ENCODE measurements around the gene SLC35D2.
A peak's percentile ranks its signal among the peaks of the same experiment; 100 is the strongest.

The SLC35D2 gene
- 2.3 to 7.1 (median 6.0) reads per million in 3 experiments for total RNA-seq

DNA sequence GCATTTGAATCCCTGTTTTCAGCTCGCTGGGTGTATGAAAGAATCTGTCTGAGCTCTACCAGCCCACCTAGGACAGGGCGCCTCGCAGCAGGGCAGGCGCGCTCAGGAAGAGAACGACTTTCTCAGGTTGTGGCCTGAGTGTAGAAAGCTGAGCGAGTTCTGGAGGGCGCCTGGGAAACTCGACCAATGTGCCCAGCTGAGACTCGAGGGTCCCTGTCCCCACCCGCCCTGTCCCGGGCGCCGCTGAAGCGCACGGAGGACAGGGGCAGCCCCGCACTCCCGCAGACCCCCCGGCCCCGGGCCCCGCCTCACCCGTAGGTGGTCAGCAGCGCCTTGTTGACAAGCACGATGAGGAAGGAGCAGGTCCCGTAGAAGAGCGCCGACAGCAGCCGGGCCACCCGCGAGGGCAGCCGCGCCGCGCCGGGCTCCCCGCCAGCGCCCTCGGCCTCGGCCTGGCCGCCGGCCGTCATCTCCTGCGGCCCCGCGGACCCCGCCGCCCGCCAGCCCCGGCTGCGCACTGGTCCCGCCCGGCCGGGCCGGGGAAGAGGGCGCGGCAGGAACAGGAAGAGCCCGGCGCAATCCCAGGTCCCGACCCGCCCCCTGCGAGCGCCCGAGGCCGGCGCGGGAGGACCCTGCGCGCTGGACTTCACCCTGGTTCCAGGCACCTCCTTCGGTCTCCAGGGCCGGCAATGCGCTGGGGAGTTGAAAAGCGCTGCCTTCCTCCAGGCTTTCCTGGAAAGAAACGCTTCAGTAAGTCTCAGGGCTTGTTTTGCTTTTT, at the start of gene SLC35D2:
Gene SLC35D2 (minus strand): TSS at position 547 of the 778 bp plus-strand sequence. CDS start 77 bp downstream, at position 470.
- peak; percentile 9 for DNase-seq

DNA sequence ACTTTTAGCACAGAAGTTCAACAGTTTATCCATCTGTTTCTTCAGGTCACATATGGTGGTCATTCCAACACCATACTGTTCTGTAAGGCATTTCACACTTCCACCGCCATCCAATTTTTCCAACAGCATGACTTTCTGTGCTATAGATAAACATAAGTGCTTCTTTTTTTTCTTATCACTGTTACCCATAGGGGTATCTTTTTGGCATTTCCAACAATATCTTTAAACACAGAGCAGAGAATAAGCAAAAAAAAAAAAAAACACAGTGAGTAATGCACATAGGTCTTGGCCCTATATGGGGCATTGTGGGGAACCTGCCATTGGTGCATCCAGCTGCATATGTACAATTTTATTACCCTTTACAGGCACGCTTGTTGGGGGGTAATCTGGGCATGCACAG, 46.9 kb upstream of the SLC35D2 start:
- no peak for DNase-seq

DNA sequence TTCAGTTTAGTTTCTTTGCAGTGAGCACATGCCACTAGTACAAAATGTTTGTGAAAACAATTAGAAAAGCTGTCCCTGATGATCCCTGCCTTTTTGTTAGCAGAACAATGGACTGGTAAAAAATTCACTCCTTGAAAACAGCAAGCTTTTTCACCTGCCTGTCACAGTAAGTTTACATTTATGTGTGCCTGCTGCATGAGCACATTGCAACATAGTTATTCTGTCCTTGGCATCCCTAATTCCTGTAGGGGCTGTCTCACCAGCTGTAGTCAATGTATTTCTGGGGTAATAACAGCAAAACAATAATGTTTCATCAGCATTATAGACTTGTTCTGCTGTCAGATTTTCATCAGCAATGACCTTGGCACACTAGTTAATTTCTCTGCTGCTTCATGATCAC, 46.2 kb upstream of the SLC35D2 start:
- no peak for DNase-seq

DNA sequence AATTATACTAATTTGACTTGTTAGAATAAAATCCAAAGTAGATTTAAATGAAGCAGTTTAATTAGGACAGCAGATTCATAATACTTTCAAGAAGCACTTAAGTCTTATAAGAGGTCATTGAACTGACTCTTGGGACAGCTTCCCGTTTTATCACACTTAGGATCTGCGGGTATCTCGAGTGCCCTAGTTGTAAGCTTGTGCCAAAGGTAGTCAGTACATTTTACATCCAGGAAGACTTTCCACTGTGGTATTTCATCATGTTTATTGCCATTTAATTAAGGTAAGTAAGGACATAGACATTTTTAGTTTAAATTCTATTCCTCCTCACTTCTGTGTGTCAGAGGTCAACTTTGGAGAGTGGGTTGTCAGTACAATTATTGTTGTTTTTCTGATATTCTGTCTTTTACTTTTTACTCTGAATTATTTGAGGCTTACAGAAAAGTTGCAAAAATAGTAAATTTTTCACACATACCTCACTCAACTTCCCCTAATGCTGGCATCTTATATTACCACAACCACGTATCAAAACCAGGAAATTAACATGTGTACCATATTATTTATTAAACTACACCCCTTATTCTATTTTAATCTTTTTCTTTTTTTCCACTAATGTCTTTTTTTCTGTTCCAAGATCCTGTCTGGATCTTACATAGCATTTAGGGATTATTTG, 42.1 kb upstream of the SLC35D2 start:
- no peak for DNase-seq

DNA sequence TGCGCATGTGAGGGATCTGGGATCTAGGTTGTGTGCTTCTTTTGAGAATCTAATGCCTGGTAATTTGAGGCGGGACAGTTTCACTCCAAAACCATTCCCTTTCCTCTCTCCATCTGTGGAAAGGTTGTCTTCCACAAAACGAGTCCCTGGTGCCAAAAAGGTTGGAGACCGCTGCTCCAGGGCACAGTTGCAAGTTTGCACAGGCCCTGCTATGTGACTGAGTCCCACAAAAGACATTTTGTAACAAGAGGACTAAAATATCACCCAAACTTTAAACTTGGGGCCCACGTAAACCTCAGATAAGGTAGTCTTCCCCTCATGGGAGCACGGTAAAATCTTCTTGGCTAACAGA, 40.5 kb upstream of the SLC35D2 start:
- no peak for DNase-seq

DNA sequence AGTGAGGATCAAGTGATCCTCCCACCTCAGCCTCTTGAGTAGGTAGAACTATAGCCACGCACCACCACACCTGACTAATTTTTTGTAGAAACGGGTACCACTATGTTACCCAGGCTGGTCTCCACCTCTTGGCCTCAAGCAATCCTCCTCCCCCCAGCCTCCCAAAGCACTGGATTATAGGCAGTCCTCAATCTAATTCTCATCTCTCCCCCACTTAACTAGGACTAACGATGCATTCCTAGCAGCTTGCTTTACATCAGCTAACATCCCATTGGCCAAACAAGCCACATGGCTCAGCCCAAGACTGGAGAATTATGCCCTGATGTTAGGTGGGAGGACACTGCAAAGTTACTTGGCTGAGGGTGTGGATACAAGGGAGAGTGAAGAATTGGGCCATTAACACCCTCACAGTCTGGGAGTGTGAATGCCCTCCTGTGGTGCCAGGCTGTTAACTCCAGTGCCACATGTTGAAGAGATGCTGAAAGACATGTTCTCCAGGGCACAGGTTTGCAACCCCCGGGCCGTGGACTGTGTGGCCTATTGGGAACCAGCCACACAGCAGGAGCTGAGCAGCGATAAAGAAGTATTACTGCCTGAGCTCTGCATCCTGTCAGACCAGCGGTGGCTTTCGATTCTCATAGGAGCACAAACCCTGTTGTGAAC, 39.9 kb upstream of the SLC35D2 start:
- DNase-seq, result no peak

DNA sequence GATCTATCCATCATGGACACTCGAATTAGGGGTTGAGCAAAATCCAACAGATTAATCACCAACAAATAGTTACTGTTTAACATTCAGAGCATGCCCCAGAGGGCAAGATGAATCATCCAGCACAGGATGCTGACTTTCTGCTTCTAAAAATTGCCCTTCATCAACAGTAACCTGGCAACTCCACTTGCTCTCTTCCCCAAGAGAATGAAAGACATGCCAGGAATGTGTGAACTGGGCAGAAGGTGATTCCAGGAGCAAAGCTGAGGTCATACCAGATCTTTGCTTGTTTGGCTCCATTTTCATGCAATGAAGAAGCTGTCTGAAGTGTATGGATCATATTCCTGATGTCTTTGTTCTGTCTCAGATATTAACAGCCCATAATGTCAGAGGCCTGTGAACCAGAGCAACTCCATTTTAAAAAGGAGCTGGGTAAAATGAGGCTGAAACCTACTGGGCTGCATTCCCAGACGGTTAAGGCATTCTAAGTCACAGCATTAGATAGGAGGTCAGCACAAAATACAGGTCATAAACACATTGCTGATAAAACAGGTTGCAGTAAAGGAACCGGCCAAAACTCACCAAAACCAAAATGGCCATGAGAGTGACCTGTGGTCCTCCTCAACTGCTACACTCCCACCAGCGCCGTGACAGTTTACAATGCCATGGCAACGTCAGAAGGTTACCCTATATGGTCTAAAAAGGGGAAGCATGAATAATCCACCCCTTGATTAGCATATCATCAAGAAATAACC, 37.1 kb upstream of the SLC35D2 start:
- no peak for DNase-seq

DNA sequence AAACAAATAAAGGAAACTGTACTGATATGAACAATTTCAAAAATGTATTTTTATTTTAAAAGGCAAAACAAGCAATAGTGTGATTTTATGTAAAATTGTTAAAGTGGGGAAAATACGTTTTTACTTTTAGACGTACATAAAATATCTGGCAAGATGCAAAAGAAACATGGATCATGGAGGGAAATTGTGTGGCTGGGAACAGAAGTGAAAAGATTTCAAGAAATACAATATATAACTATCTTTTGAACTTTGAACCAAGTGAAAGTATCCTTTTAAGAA, 36.1 kb upstream of the SLC35D2 start:
- no peak for DNase-seq

DNA sequence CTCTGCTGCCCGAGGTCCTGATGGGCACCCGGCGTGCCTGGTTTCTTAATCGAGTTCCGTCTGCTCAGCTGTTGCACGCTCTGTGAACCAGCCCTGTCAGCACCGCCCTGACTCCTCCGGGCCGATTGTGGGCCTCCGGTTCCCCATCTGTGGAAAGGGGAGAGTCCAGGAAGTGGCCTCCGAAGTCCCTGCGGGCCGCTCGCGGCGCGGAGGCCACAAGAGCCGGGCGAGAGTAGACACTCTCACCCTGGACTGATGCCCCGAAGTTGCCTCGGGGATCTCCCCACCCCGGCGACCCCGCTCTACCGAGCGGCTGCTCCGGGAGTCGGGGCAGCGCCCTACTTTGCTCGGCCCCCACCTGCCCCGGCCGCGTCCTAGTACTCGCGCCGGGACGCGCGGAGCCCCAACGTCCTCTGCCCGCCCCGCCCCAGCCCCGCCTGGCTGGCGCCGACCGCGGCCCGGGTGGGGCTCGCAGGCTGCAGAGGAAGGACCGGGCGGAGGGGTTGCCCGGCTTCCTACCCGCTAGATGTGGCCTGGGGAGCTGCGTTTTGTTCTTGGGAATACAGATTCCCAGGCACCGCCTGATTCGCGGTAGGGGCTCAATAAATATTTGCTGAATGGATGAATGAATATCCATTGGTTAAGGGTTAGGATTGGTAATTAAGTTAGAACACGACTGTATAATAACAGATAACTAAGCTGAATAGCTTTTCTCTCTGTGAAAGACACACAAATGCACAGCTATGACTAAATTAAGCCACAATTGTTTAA, 35.6 kb upstream of the SLC35D2 start:
- peak; percentile 53 for DNase-seq

DNA sequence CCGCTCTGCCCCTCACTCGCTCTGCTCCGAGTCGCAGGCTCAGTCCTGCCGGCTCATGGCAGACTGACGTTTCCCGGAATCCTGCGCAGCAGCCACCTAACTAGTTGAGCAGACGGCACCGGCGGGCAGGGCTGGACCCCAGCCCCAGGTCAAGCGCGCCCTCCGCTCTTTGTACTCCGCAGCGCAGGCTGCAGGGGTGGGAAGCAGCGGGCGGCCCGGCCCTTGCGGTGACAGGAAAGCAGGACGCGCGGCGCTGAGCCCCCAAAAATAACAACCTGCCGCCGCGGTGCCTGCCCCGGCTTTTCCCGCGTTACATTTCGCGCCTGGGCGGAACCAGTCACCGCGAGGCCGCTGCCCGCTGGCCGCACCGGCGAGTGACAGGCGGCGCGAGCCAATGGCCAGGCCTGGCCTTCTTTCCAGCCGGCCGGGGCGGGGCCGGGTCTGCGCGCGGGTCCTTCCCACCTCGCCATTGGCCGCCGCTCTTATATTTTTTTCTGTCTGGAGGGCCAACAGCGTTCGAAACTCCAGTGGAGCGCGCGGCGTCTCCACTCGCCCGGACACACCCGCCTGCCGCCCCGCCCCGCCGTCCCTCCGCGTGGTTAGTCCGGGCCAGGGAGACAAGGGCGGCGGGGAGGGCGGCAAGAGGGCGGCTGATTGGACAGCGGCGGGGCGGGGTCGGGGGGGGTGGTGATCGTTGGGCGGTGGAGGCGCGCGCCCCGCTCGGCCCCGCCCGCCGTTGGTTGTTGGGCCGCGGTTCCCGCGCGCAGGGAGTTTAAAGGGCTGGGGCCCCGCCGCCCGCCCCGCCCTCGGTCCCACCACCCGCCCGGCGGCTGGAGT, 34.8 kb upstream of the SLC35D2 start, which contains the start of gene ZNF367:
Gene ZNF367 (minus strand): TSS at position 288 of the 837 bp plus-strand sequence. CDS start 338 bp downstream, outside the sequence.
- DNase-seq, result peak; percentile 91

DNA sequence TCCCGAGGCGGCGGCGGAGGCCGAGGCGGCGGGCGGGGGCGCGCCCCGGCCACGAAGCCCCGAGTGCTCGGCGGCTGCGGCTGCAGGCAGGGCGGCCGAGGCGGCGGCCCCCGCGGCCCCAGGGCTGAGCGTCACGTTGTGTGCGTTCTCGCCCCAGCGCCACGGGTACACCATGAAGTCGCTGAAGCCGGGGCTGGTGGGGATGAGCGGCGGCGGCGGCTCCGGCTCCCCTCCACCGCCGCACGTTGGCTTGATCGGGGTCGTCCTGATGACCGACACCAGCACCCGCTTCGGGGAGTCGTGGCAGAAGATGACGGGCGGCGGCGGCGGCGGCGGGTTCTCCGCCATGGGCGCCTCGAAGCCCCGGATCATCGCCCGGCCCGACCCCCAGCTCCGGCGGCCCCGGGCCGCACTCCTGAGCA, 34.2 kb upstream of the SLC35D2 start:
- no peak for DNase-seq

DNA sequence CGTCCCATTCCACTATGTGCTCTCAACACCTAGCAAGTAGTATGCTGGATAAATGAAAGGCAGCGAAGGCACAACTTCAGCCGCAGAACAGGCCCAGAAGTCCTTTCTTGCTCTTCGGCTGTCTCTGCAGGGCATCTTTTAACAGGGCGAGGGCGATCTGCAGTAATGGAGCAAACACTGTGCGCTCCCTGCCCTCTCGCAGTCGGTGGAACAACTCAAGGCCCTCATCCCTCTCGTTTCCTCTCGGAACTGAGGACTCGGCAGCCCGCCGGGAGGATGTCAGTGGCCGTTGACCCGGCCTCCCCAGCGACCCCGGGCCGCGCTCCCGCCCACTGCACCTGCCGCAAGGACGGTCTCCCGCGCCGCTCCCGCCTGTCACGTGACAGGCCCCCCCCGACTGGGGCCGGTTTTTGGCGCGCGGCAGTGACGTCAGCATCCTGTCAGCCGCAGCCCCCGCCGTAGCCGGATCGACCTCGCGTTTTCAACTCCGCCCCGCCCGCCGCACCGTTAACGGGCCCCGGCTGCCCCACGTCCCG, 33.6 kb upstream of the SLC35D2 start:
- peak; percentile 86 for DNase-seq

DNA sequence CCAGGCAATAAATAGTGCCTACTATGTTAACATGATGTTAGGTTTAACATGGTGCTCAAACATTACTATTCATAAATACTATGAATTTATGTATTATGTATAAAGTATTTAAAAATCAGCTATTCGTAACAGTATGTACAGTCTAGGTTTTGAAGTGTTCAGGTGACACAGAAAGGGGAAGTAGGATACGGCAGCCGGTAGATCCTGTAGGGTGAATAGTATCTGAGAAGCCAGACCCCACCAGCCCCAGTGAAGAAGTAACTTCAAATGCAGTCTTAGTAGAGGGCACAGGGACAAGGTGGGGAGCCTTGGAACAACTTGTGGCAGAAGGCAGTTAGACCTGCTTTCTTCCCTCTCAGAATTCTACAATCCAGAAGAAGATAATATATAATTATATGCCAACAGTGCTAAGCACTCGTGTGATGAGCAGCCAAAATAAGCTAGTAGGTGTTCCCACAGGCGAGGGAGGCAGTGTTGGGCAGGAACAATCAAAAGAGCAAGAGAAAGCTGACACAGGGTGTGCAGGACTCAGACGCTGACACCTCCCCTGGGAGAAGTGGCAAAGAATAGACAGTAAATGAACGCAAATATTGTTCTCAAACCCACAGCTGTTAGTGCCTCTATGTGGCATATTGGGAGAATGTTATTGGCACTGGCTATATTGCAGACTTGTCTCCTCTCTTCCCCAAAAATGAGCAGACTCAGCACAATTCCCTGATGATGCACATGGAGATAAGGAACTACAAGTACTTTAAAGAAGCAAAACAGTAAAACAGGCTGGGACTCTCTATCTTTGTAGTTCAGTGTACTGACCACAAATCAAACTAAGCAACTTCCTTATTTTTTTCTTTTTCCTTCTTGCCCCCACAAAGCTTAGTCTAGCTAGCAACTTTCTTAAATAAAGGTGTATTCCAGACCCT, 30.1 kb upstream of the SLC35D2 start:
- no peak for DNase-seq

DNA sequence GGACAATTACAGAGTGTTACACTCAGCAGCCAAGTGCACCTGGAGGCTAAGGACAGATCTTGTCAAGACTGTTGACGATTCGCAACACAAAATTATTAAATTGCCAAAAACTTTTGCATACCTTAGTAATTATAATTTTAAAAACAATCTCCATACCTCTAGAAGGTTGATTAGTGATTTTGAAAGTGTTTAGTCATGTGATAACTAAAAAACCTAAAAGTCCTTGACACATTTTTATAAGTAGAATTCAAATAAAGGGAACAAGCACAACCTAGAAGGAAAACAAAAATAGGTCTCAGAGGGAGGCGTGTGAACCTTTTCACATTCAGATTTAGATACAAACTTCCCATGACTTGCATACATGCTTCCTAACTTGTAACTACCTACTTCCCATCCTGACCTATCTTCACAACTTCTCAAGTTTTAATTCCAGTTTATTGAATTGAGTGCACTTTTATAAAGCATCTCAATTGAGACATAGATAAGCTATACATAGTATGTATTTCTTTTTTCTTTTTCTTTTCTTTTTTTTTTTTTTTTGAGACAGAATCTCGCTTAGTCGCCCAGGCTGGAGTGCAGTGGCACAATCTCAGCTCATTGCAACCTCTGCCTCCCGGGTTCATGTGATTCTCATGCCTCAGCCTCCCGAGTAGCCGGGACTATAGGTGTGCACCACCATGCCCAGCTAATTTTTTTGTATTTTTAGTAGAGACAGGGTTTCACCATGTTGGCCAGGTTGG, 28.8 kb upstream of the SLC35D2 start:
- no peak for DNase-seq

DNA sequence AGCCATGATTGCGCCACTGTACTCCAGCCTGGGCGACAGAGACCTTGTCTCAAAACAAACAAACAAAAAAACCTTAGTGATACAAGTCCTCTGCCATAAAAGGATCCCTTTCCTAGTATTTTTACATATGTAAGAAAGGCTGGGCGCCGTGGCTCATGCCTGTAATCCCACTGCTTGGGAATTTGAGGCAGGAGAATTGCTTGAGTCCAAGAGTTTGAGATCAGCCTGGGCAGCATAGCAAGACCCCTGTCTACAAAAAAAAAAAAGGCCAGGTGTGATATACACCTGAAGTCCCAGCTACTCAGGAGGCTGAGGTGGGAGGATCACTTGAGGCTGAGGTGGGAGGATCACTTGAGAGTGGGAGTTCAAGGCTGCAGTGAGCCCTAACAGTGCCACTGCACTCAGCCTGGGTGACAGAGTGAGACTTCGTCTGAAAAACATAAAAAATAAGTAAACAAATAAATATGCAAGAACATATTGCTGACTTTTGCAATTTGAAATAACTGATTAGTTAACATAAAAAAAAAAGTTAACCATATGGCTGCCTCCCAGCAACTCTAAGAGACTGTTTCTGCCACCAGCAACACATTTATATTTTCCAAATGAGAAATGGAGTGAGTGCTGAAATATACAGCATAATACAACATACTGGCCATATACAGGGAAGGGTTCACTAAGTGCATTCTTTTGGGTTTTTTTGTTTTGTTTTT, 27.8 kb upstream of the SLC35D2 start:
- no peak for DNase-seq

DNA sequence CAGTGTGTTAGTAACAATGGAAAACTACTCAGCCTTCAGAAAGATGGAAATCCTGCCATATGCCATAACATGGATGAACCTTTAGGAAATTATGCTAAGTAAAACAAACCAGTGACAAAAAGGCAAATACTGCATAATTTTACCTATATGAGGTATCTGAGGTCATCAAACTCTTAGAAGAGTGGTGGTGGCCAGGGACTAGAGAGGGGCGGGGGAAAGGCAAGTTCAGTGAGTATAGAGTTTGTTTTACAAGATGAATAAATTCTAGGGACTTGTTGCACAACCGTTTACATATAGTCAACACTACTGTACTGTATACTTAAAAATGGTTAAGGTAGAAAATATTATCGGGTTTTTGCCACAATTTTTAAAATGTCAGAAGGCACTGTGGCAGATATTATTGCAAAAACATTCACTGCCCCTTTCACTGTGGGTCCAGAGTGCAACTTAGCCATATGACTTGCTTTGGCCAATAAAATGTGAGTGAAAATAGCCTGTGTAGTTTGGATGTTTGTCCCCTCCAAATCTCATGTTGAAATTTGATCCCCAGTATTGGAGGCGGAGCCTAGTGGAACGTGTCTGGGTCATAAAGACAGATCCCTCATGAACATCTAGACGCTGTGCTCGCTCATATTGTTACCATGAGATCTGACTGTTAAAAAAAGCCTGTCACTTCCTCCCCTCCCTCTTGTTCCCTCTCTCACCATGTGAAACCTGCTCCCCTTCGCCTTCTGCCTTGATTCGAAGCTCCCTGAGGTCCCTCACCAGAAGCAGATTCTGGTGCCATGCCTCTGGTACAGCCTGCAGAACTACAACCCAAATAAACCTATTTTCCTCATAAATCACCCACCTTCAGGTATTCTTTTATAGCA, 25.1 kb upstream of the SLC35D2 start:
- no peak for DNase-seq

DNA sequence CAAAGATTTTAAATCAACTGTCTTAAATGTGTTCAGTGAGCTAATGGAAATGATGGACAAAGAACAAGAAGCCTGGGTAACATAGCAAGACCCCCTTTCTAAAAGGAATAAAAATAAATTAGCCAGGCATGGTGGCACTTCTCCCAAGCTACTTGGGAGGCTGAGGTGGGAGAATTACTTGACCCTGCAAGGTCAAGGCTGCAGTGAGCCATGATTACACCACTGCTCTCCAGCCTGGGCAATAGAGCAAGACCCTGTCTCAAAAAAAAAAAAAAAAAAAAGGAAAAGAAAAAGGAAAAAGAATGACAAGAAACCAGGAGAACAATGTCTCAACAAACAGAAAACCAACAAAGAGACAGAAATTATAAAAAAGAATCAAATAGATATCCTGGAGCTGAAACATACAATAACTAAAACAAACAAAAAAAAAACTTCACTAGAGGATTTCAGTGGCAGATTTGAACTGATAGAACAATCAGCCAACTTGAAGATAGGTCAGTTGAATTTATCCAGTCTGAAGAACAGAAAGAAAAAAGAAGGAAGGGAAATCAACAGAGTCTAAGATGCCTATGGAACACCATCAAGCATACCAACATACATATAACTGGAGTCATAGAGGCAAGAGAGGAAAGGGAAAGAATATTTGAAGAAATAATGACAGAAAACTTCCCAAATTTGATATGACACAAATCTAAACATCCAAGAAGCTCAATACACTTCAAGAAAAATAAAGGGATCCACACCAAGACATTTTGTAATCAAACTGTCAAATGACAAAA, 16.8 kb upstream of the SLC35D2 start:
- no peak for DNase-seq

Data from central memory CD4-positive, alpha-beta T cell (primary cell).